ENCODE measurements around the gene RAD54L2. TPM values are rescaled to one million over a fixed set of nuclear protein-coding genes. Genes with fewer than 3 reads are reported as not detected.

The RAD54L2 gene
- total and polyA plus RNA-seq, 9 of the 15 experiments (the other 6 are each of a cell fraction or from before 2014, with no cell fraction given): 1.3 to 12.2 (median 5.4) TPM

- no peak for TF ChIP-seq ZBTB49 (CRISPR knock-in tag; IDR thresholded peaks at IDR 0.05; ENCODE audit: borderline replicate concordance)
- peak; percentile 75 to 83 for TF ChIP-seq NONO (IDR thresholded peaks at IDR 0.05; ENCODE audit: low read depth in 2 of 2, low read length in 1 of 2)
- peak; percentile 34; the same call in 1 of the 2 replicates for TF ChIP-seq VEZF1 (CRISPR knock-in tag; IDR thresholded peaks at IDR 0.05)
- TF ChIP-seq EP300 (IDR thresholded peaks at IDR 0.05; ENCODE audit: low read length): peak; percentile 31; the same call in 1 of the 2 replicates
- TF ChIP-seq POLR2AphosphoS5 (IDR thresholded peaks at IDR 0.05; ENCODE audit: control insufficient read depth, insufficient read depth, low read depth, low read length): peak; percentile 62
- peak; percentile 88 for TF ChIP-seq TAF9B (IDR thresholded peaks at IDR 0.05; ENCODE audit: partially characterized antibody)
- no peak for TF ChIP-seq OTX1 (CRISPR knock-in tag; IDR thresholded peaks at IDR 0.05)
- TF ChIP-seq ESRRA (IDR thresholded peaks at IDR 0.05; ENCODE audit: borderline replicate concordance, low read depth): peak; percentile 70; the same call in 1 of the 2 replicates
- TF ChIP-seq EP400 (IDR thresholded peaks at IDR 0.05): peak; percentile 52; the same call in 1 of the 2 replicates
- peak; percentile 58; the same call in 1 of the 2 replicates for TF ChIP-seq TARDBP (IDR thresholded peaks at IDR 0.05)
- no peak for TF ChIP-seq ZNF253 (CRISPR knock-in tag; conservative IDR thresholded peaks at IDR 0.05)
- no peak for TF ChIP-seq CEBPG (CRISPR knock-in tag; IDR thresholded peaks at IDR 0.05)
- no peak for TF ChIP-seq CEBPG (tag; conservative IDR thresholded peaks at IDR 0.05 in 1 of 2, IDR thresholded peaks at IDR 0.05 in 1 of 2)
- no peak for TF ChIP-seq MBD1 (CRISPR knock-in tag; IDR thresholded peaks at IDR 0.05)
- TF ChIP-seq CREB1 (IDR thresholded peaks at IDR 0.05): peak; percentile 25; the same call in 1 of the 2 replicates
- TF ChIP-seq CREB1 (CRISPR knock-in tag; IDR thresholded peaks at IDR 0.05): peak; percentile 69; the same call in 1 of the 2 replicates
- no peak for TF ChIP-seq ATF3 (IDR thresholded peaks at IDR 0.05)
- TF ChIP-seq ATF3 (CRISPR knock-in tag; conservative IDR thresholded peaks at IDR 0.05): no peak
- peak; percentile 46; the same call in 1 of the 2 replicates for TF ChIP-seq ZNF584 (CRISPR knock-in tag; IDR thresholded peaks at IDR 0.05; ENCODE audit: low read depth)
These were observed at the start of gene RAD54L2 (continued) for GRCh38 chr3:51538459-51539290.

Measured in K562 (cell line).